ENCODE data around the gene FUT1.
"Not testable (repeated sequence)": the region's sequence is repeated elsewhere in the genome, so short reads cannot be mapped to it uniquely, and the experiment has no call there.

FUT1 gene

GRCh38 chr19:48718106-48718505 is 34.3 kb downstream of the FUT1 start:
- not testable (repeated sequence) for DNase-seq (ENCODE audit: low spot score)

DNA sequence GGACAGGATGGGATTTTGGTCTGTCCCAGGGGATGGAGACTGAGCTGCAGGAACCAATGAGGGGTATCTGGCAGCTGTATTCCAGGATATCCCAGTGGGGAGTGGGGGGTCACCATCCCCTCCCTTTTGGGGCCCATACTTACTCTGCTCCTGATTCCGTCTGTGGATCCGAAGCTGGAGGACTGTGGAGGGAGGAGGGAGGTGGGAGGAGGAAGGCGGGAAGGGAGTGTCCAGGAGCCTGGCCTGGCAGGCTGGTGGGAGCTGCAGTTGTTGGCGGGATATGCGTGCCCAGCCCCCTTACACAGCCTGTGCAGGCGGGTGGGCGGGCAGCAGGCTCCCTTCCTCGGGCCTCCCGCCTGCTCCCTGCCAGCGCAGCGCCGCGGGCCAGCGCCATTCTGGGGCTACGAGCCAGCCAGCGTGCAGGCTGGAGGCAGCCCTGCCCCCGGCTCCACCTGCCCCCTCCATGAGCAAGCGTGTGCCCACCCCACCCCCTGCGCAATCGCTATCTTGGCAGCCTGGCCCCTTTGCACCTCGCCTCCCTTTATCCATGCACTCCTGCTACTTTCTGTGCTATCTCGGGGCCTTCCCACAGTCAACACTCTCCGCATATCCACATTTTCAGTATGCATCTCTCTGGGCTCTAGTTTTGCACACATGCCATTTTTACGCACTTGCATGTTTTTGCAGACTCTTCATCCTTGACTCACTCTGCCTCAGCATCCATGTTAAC is 35.7 kb downstream of the FUT1 start:
- DNase-seq (ENCODE audit: low spot score), result no peak

DNA sequence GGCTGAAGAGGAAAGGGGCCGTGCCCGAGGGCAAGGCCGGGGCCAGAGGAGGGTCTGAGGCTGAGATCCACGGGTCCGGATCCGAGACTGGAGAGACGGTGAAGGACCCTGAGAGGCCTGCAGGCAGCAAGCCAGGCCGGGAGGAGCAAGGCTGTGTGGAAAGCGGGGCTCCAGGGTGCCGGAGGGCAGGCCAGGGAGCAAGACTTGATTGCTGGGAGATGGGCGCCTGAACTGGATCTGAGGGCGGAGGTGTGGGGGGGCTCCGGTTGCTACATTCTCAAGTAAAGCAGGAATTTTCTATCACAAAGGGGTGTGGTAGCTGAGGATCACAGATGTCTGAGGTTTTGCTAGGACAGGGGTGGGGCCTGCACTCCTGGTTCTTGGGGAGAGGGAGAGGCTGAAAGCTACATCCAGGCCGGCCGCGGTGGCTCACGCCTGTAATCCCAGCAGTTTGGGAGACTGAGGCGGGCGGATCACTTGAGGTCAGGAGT is 36.7 kb downstream of the FUT1 start:
- no peak for DNase-seq (ENCODE audit: low spot score)

DNA sequence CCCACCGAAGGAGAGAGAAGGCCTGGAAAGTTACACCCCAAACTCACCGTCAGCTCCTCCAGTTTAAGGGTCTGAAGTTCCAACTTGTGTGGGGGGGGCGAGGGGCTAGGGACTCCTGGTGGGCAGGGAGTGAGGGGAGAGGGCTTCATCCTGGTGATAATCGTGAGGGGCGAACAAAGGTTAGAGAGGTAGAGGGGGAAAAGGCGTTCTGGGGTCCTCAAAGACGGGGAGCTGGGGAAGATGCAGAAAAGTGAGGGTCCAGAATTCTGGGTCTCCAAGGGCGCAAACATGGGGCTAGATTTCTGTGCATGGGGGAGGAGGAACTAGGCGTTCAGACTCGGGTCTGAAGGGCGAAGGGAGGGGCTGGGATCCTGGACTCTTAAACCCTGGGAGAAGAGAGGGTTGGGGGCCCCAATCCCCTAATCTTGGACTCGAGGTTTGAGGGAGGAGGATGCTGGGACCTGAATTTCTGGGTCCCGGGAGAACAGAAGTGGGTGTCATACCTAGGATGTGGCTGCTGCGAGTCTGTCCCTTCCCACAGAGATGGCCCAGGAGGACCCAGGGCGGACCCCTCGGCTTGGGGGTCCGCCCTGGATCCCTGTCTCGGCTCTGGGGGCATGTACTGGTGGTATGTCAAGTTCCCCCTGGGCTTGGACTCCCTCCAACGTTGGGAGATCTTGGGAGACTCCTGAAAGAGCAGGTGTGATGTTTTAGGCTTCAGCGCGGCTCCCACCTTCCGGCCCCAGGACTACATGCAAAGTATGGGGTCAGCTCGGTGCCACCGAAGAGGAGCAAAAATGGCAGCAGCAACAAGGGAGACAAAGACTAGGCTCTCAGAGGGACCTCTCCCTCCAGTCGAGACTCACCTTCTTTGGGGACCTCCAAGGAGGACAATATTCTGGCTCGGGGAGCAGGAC is 37.4 kb downstream of the FUT1 start:
- DNase-seq (ENCODE audit: low spot score), result no peak

- peak; percentile 100 for DNase-seq (ENCODE audit: low spot score)
These were observed 38.3 kb downstream of the FUT1 start for GRCh38 chr19:48713864-48714755.

- peak; percentile 44 for DNase-seq (ENCODE audit: low spot score)
These were observed 39.2 kb downstream of the FUT1 start for GRCh38 chr19:48713041-48713863.

GRCh38 chr19:48711106-48711662 is 41.3 kb downstream of the FUT1 start:
- no peak for DNase-seq (ENCODE audit: low spot score)

GRCh38 chr19:48708471-48708870 is 44.0 kb downstream of the FUT1 start:
- DNase-seq (ENCODE audit: low spot score), result no peak

GRCh38 chr19:48705431-48705830 is 47.0 kb downstream of the FUT1 start:
- no peak for DNase-seq (ENCODE audit: low spot score)

GRCh38 chr19:48703316-48703715 is 49.1 kb downstream of the FUT1 start:
- no peak for DNase-seq (ENCODE audit: low spot score)

GRCh38 chr19:48702701-48703100 is 49.7 kb downstream of the FUT1 start:
- no peak for DNase-seq (ENCODE audit: low spot score)

DNA sequence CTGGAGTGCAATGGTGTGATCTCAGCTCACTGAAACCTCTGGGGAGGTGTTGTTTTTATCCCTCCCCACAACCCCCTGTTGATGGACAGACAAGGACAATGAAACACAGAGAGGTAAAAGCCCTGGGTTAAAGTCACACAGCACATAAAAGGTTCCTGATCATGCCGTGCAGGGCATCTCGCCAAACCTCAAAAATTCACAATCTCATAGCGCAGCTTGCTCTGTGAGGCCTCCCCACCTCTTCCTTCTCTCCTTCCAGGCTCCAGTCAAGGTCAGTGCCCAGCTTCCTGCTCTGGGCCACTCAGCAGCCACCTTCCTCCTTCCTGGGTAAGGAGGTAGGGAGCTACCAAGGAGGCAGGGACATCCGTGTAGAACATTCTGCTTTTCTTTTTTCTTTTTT is 54.4 kb downstream of the FUT1 start:
- peak; percentile 44 for DNase-seq (ENCODE audit: low spot score)

Measured in SW480 (cell line).